ENCODE measurements around the gene RBM39.
A peak's percentile ranks its signal among the peaks of the same experiment; 100 is the strongest.
"Not testable (repeated sequence)": the region's sequence is repeated elsewhere in the genome, so short reads cannot be mapped to it uniquely, and the experiment has no call there.

The RBM39 gene

DNA sequence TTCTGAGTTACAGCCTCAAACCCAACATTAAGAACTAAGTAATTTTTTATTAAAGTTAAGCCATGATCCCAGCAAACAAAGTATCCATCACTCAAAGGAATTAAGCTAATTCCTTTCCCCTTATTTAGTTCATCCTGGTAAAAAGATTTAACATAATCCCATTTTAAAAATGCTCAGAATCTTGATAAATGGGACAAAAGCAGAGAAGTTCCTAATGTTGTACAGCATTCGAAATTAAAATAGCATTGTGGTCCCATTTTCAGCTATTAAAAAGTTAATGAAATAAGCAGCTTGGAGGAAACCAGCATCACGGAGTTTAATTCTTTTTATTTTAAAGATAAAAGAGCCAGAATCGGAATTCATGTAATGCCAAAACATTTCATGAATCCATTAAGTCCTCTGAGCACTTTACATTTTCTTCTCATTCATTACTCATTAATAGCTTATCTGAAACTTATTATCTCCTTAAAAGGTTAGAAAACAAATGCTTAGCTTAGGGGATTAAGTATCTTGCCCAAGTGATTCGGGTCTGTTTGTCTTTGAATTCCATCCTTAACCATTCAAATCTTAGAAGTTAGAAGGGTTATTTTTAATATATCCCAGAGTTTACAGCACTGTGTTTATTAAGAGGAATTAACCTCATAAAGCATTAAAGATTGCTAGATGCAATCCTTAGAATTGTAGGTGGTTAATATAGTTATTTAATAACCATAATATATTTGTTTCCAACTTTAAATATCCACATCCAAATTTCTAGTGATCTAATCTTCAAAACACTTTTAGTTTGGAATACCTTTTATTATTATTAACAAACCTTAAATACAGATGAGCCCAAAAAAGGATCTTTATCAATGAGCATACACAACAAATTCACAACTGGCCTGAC, 11.2 kb downstream of the RBM39 start:
- no peak for DNase-seq (ENCODE audit: low read depth)
- TF ChIP-seq, protein P1, sequence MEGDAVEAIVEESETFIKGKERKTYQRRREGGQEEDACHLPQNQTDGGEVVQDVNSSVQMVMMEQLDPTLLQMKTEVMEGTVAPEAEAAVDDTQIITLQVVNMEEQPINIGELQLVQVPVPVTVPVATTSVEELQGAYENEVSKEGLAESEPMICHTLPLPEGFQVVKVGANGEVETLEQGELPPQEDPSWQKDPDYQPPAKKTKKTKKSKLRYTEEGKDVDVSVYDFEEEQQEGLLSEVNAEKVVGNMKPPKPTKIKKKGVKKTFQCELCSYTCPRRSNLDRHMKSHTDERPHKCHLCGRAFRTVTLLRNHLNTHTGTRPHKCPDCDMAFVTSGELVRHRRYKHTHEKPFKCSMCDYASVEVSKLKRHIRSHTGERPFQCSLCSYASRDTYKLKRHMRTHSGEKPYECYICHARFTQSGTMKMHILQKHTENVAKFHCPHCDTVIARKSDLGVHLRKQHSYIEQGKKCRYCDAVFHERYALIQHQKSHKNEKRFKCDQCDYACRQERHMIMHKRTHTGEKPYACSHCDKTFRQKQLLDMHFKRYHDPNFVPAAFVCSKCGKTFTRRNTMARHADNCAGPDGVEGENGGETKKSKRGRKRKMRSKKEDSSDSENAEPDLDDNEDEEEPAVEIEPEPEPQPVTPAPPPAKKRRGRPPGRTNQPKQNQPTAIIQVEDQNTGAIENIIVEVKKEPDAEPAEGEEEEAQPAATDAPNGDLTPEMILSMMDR (conservative IDR thresholded peaks at IDR 0.05; ENCODE audit: low read depth, low read length) = no peak
- H3K4me3 ChIP-seq (ENCODE audit: low read depth, low read length) = no peak overlapping the region

DNA sequence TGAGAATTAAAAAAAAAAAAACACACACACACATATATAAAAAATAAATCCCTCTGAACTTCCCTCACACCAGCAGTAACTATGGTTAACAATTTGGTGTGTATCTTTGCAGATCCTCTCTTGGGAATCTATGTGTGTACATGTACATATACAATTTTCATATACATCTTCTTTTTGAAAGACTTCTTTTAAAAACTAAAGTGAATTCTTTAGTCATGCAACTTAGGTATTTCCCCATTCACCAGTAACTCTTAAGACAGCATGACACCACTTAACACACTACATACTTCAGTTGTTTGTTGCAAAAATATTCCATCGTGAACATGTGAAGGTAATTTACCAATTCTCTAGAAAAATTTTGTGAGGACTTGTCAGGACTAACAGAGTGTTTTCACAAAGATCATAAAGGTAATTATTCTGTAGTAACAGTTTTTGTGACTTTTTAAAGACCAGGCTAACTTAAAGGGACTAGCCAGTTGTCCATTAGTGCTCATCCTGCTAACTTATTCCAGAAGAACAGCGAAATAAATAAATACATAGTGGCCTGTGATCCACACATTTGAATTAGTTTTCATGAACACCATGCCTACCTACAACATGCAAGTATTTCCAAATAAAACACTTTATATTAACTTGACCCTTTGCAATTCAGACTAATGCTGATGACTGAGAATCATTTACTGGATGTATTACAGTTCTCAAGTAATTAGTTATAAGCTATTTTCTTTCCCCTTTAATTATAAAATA, 12.1 kb downstream of the RBM39 start:
- peak; percentile 30 for DNase-seq (ENCODE audit: low read depth)
- TF ChIP-seq, protein P1 (conservative IDR thresholded peaks at IDR 0.05; ENCODE audit: low read depth, low read length) = no peak
- H3K4me3 ChIP-seq (ENCODE audit: low read depth, low read length) = no peak overlapping the region

DNA sequence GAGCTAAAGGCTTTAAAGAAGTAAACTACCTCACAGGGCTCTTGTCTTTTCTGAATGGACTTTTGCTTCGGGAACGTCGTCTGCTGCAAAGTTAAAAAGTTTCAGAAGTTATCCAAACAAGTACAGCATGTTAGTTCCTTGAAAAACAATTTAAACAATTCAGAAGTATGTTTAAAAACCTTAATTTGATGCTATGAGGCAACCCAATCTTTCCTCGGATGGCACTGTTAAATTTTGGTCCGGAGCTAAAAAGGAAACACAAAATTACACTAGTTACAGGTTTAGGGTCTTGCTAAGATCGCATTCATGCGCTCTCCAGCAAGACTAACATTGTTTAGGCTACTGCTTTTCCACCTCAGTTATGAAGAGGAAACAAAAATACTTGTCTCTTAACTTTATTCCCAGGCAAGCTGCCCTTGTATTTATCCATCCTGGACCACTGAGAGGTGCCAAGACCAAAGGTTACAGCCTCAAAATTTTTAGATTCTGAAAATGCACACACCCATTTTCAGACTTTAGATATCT, 12.7 kb downstream of the RBM39 start:
- no peak overlapping the region for H3K4me3 ChIP-seq (ENCODE audit: low read depth, low read length)
- no peak for DNase-seq (ENCODE audit: low read depth)

DNA sequence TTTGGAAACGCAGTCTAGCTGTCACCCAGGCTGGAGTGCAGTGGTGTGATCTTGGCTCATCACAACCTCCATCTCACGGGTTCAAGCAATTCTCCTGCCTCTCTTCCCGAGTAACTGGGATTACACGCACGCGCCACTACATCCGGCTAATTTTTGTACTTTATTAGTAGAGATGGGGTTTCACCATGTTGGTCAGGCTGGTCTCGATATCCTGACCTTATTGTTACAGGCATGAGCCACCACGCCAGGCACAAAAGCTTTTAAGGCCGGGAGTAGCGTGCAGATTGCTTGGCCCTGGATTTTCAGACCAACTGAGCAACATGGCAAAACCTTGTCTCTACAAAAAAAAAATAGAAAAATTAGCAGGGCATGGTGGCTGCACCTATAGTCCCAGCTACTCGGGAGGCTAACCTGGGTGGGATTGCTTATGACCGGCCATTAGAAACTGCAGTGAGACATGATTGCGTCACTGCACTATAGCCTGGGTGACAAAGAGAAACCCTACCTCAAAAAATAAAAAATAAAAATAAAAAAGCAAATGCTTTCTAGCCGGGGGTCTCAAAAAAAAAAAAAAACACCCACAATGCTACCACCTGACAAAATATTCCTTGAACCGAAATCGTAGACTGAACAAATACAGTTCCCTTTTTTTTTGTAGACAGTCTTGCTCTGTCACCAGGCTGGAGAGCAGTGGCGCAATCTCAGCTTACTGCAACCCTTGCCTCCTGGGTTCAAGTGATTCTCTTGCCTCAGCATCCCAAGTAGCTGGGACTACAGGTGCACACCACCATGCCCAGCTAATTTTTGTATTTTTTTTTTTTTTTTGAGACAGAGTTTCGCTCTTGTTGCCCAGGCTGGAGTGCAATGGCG, 15.0 kb downstream of the RBM39 start:
- TF ChIP-seq, protein P1 (conservative IDR thresholded peaks at IDR 0.05; ENCODE audit: low read depth, low read length) = no peak
- DNase-seq (ENCODE audit: low read depth) = no peak
- no peak overlapping the region for H3K4me3 ChIP-seq (ENCODE audit: low read depth, low read length)

More for the DNA sequence above, 12.7 kb downstream of the RBM39 start:
- TF ChIP-seq, protein P1 (conservative IDR thresholded peaks at IDR 0.05; ENCODE audit: low read depth, low read length) = no peak

DNA sequence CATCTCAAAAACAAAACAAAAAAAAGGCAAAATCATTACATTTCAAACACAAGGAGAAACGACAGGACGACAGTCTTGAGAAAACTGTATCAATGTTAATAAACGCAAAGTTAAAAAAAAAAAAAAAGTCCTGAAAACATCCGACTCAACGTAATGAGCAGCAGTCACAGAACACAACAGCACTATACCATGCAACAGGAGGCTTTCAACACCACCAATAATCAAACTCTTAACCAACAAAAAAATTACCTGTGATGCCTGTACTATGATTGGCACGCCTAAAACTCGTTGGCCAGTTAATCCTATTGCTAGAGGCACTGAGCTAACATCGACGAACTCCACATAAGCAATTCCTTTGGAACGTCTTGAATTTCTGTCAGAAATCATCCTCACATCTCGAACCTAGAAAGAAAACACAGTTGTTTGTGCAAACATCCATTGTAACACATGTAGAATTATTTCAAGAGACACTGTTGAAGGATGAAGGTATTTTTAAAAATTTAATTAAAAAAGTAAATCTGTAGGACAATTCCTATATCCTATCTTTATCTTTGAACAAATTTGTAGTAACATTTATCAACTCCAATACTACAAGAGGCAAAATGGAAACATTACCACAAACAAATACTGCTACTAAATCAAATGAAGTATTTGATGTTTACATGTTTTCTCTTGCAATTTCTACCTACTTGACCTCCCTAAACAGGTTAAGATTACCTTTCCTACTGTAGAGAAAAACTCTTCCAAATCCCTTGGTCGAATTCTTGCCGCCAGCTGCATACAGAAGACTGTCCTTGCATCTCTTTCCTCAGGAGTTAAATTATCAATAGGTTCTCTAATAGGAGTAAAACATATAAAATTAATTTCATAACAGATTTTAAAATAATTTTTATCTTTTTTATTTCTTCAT, 17.5 kb downstream of the RBM39 start:
- TF ChIP-seq, protein P1 (conservative IDR thresholded peaks at IDR 0.05; ENCODE audit: low read depth, low read length) = no peak
- no peak for DNase-seq (ENCODE audit: low read depth)
- no peak overlapping the region for H3K4me3 ChIP-seq (ENCODE audit: low read depth, low read length)

DNA sequence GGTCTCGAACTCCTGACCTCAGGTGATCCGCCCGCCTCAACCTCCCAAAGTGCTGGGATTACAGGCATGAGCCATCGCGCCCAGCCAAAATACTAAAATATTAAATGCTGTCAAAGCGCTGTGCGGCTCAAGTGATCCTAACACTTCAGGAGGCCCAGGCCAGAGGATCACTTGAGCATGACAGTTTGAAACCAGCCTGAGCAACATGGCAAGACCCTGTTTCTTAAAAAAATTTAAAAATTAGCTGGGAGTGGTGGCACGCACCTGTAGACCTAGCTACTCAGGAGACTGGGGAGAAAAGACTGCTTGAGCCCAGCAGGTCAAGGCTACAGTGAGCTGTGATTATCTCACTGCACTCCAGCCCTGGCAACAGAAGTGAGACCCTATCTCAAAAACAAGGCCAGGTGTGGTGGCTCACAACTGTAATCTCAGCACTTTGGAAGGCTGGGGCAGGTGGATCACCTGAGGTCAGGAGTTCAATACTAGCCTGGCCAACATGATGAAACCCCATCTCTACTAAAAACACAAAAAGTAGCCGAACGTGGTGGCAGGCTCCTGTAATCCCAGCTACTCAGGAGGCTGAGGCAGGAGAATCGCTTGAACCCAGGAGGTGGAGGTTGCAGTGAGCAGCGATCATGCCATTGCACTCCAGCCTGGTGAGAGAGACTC, 18.3 kb downstream of the RBM39 start:
- not testable (repeated sequence) for DNase-seq (ENCODE audit: low read depth); H3K4me3 ChIP-seq (ENCODE audit: low read depth, low read length)

DNA sequence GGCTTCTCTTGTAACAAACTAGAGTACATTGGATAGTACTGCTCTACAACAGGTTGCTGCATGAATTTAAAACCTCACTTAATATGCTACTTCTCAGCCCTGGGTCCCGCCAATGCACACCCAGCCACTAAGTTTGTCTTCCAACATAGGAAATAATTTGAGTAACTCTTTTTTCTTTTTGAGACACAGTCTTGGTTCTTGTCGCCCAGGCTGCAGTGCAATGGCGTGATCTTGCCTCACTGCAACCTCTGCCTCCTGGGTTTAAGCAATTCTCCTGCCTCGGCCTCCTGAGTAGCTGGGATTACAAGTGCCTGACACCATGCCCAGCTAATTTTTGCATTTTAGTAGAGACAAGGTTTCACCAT, 18.8 kb downstream of the RBM39 start:
- not testable (repeated sequence) for DNase-seq (ENCODE audit: low read depth); H3K4me3 ChIP-seq (ENCODE audit: low read depth, low read length)
